ENCODE results near the gene RPL7L1.

RPL7L1 gene

GRCh38 chr6:42851599-42851998 is 27.8 kb upstream of the RPL7L1 start:
- no peak for TF ChIP-seq CTCF (IDR thresholded peaks at IDR 0.05; ENCODE audit: extremely low read depth, missing control alignments)
- no peak for DNase-seq (ENCODE audit: low spot score)

- TF ChIP-seq CTCF (IDR thresholded peaks at IDR 0.05; ENCODE audit: extremely low read depth, missing control alignments), result no peak
- DNase-seq (ENCODE audit: low spot score), result no peak
These were observed 19.4 kb upstream of the RPL7L1 start for GRCh38 chr6:42860036-42860435.

- no peak for DNase-seq (ENCODE audit: low spot score)
- no peak for TF ChIP-seq CTCF (IDR thresholded peaks at IDR 0.05; ENCODE audit: extremely low read depth, missing control alignments)
These were observed 18.9 kb upstream of the RPL7L1 start for GRCh38 chr6:42860481-42860880.

- DNase-seq (ENCODE audit: low spot score), result no peak
- no peak for TF ChIP-seq CTCF (IDR thresholded peaks at IDR 0.05; ENCODE audit: extremely low read depth, missing control alignments)
These were observed 14.8 kb upstream of the RPL7L1 start for GRCh38 chr6:42864602-42865001.

GRCh38 chr6:42870145-42870936 is 9.1 kb upstream of the RPL7L1 start:
- DNase-seq (ENCODE audit: low spot score), result no peak
- TF ChIP-seq CTCF (IDR thresholded peaks at IDR 0.05; ENCODE audit: extremely low read depth, missing control alignments), result no peak

- TF ChIP-seq CTCF (IDR thresholded peaks at IDR 0.05; ENCODE audit: extremely low read depth, missing control alignments), result no peak
- DNase-seq (ENCODE audit: low spot score), result no peak
These were observed 7.7 kb upstream of the RPL7L1 start for GRCh38 chr6:42871711-42872110.

- no peak for DNase-seq (ENCODE audit: low spot score)
- TF ChIP-seq CTCF (IDR thresholded peaks at IDR 0.05; ENCODE audit: extremely low read depth, missing control alignments), result no peak
These were observed 6.1 kb upstream of the RPL7L1 start for GRCh38 chr6:42873313-42873712.

Measured in GM20000 (cell line).